HepG2 (cell line): ENCODE data around the gene ATOSB. TPM values are rescaled to one million over a fixed set of nuclear protein-coding genes. Genes with fewer than 3 reads are reported as not detected.

Experiments
- ASH2L ChIP-seq: fragments of 300-600, 200-600 bp; sonication (generic); IDR thresholded peaks from 2 replicates; pipeline ENCODE4 v1.7.0; 2017; ENCODE audit warnings: low read depth, mild to moderate bottlenecking, moderate library complexity, mixed read lengths, low read length; ENCODE audit not compliant: insufficient read length
- ATAD3A ChIP-seq: sonication (generic); formaldehyde crosslinking; IDR thresholded peaks from 2 replicates; pipeline ENCODE4 v1.4.0; 2020; ENCODE audit warnings: missing genetic modification reagents
- DR1 ChIP-seq: sonication (generic); formaldehyde crosslinking; IDR thresholded peaks from 2 replicates; pipeline ENCODE4 v1.8.0; 2021; ENCODE audit warnings: mild to moderate bottlenecking, missing genetic modification reagents, inconsistent platforms
- E2F2 ChIP-seq: sonication (generic); formaldehyde crosslinking; IDR thresholded peaks from 2 replicates; pipeline ENCODE4 v1.4.0; 2020; ENCODE audit warnings: missing genetic modification reagents, borderline replicate concordance
- HES4 ChIP-seq: sonication (generic); formaldehyde crosslinking; IDR thresholded peaks from 2 replicates; pipeline ENCODE4 v1.9.0; 2021; ENCODE audit warnings: mild to moderate bottlenecking, missing genetic modification reagents, borderline replicate concordance
- HMGXB4 ChIP-seq, 2 experiments: sonication (generic) in 1 of 2; formaldehyde crosslinking in 1 of 2; IDR thresholded peaks; 2 replicates each; pipeline versions ENCODE4 v1.4.0 to v1.6.1; 2018 to 2020; ENCODE audit warnings: missing genetic modification reagents in 2 of 2, borderline replicate concordance in 1 of 2, low read depth in 1 of 2, mild to moderate bottlenecking in 1 of 2, missing biosample characterization in 1 of 2
- HNRNPL ChIP-seq: fragments of 200-400 bp; formaldehyde crosslinking; IDR thresholded peaks from 2 replicates; pipeline ENCODE4 v1.6.1; 2017; ENCODE audit warnings: mild to moderate bottlenecking, low read depth, low read length
- HNRNPUL1 ChIP-seq: fragments of 200-400 bp; formaldehyde crosslinking; IDR thresholded peaks from 2 replicates; pipeline ENCODE4 v1.6.1; 2017; ENCODE audit warnings: low read depth, mild to moderate bottlenecking, low read length, moderate library complexity
- MXD4 ChIP-seq: IDR thresholded peaks from 2 replicates; pipeline ENCODE4 v1.6.1; 2016; ENCODE audit warnings: mild to moderate bottlenecking, missing biosample characterization, missing genetic modification reagents
- POLR2G ChIP-seq: fragments of 200-400 bp; formaldehyde crosslinking; IDR thresholded peaks from 2 replicates; pipeline ENCODE4 v1.6.1; 2018; ENCODE audit warnings: mild to moderate bottlenecking, low read depth, low read length, moderate library complexity
- PTBP1 ChIP-seq: fragments of 200-400 bp; formaldehyde crosslinking; IDR thresholded peaks from 2 replicates; pipeline ENCODE4 v1.6.1; 2018; ENCODE audit warnings: low read length, low read depth; ENCODE audit not compliant: poor library complexity, severe bottlenecking
- REPIN1 ChIP-seq: sonication (generic); formaldehyde crosslinking; IDR thresholded peaks from 2 replicates; pipeline ENCODE4 v1.8.0; 2022; ENCODE audit warnings: missing genetic modification reagents, low read depth, mild to moderate bottlenecking, borderline replicate concordance
- REXO4 ChIP-seq: sonication (generic); formaldehyde crosslinking; IDR thresholded peaks from 2 replicates; pipeline ENCODE4 v1.8.0; 2022; ENCODE audit warnings: missing genetic modification reagents, mild to moderate bottlenecking, borderline replicate concordance
- SP5 ChIP-seq: IDR thresholded peaks from 2 replicates; pipeline ENCODE4 v1.6.1; 2016; ENCODE audit warnings: low read depth, borderline replicate concordance
- TAF1 ChIP-seq: sonication (generic); formaldehyde crosslinking; IDR thresholded peaks from 2 replicates; pipeline ENCODE4 v1.4.0; 2020; ENCODE audit warnings: missing genetic modification reagents
- TAF15 ChIP-seq: fragments of 200-400 bp; formaldehyde crosslinking; IDR thresholded peaks from one replicate; pipeline ENCODE4 v1.6.1; 2018; ENCODE audit warnings: mild to moderate bottlenecking, low read depth, low read length; ENCODE audit not compliant: poor library complexity, severe bottlenecking
- TCF7 ChIP-seq: sonication (generic); IDR thresholded peaks from 2 replicates; pipeline ENCODE4 v1.6.1; 2016; ENCODE audit warnings: antibody characterized with exemption, low read depth
- TOE1 ChIP-seq: sonication (generic); formaldehyde crosslinking; IDR thresholded peaks from 2 replicates; pipeline ENCODE4 v1.4.0; 2020; ENCODE audit warnings: mild to moderate bottlenecking, missing genetic modification reagents
- ZBTB14 ChIP-seq: sonication (generic); formaldehyde crosslinking; IDR thresholded peaks from 2 replicates; pipeline ENCODE4 v1.4.0; 2020; ENCODE audit warnings: missing genetic modification reagents
- ZFP37 ChIP-seq: sonication (generic); formaldehyde crosslinking; IDR thresholded peaks from 2 replicates; pipeline ENCODE4 v1.4.0; 2020; ENCODE audit warnings: missing genetic modification reagents, borderline replicate concordance
- ZNF260 ChIP-seq: sonication (generic); formaldehyde crosslinking; IDR thresholded peaks from 2 replicates; pipeline ENCODE4 v1.4.0; 2020; ENCODE audit warnings: missing genetic modification reagents, low read depth, mild to moderate bottlenecking, borderline replicate concordance
- ZNF383 ChIP-seq: sonication (generic); formaldehyde crosslinking; IDR thresholded peaks from 2 replicates; pipeline ENCODE4 v1.4.0; 2020; ENCODE audit warnings: missing genetic modification reagents, mild to moderate bottlenecking, borderline replicate concordance
- ZNF496 ChIP-seq: sonication (generic); formaldehyde crosslinking; IDR thresholded peaks from 2 replicates; pipeline ENCODE4 v1.8.1; 2023; ENCODE audit warnings: mild to moderate bottlenecking, moderate library complexity, missing genetic modification reagents; ENCODE audit not compliant: insufficient replicate concordance
- ZNF549 ChIP-seq: sonication (generic); formaldehyde crosslinking; IDR thresholded peaks from 2 replicates; pipeline ENCODE4 v1.5.0; 2020; ENCODE audit warnings: missing genetic modification reagents
- ZNF605 ChIP-seq: sonication (generic); formaldehyde crosslinking; IDR thresholded peaks from 2 replicates; pipeline ENCODE4 v1.8.0; 2022; ENCODE audit warnings: mild to moderate bottlenecking, missing genetic modification reagents
- ZNF619 ChIP-seq: sonication (generic); formaldehyde crosslinking; IDR thresholded peaks from 2 replicates; pipeline ENCODE4 v1.4.0; 2020; ENCODE audit warnings: mild to moderate bottlenecking, missing genetic modification reagents
- polyA plus RNA-seq, 8 experiments: library from polyadenylated mRNA; depleted of rRNA in 3 of 8; stranded (reverse) in 7 of 8; unstranded in 1 of 8; fragments of >200 nt; fragmentation: Illumina TruSeq in 4 of 8; extraction: Trizol in 4 of 8; gene quantifications; 2 replicates each; pipeline versions ENCODE4 v1.2.1 to v1.2.3, GENCODE V29; 2011 to 2016; ENCODE audit warnings: low read depth in 4 of 8, missing spikeins in 1 of 8, mixed read lengths in 1 of 8; ENCODE audit not compliant: insufficient read depth in 1 of 8
- total RNA-seq, 5 experiments: library from RNA; depleted of rRNA; stranded (reverse); fragments of >200 nt; fragmentation: Illumina TruSeq; extraction: Trizol; gene quantifications; 2 replicates each; pipeline ENCODE4 v1.2.3, GENCODE V29; 2016; ENCODE audit warnings: low read depth in 1 of 5

The ATOSB gene
- total and polyA plus RNA-seq, 2 of the 13 experiments (the other 11 are each of a cell fraction or from before 2014, with no cell fraction given) = 1.9 to 6.4 TPM

- peak; percentile 7 to 78; a peak in 3 of 4 replicates for TF ChIP-seq HMGXB4 (CRISPR knock-in tag; IDR thresholded peaks at IDR 0.05; ENCODE audit: borderline replicate concordance in 1 of 2, low read depth in 1 of 2)
- no peak for TF ChIP-seq ZNF383
- no peak for TF ChIP-seq TCF7
- TF ChIP-seq SP5 = no peak; the same call in 1 of the 2 replicates
- no peak; the same call in 1 of the 2 replicates for TF ChIP-seq HNRNPL
- no peak for TF ChIP-seq TOE1 (CRISPR knock-in tag)
- no peak for TF ChIP-seq PTBP1
- TF ChIP-seq HES4 (CRISPR knock-in tag) = no peak; the same call in 1 of the 2 replicates
- 0 out of 2 replicates have a peak, but pooled peaks have one; percentile 25 for TF ChIP-seq MXD4 (CRISPR knock-in tag)
- 0 out of 2 replicates have a peak, but pooled peaks have one; percentile 38 for TF ChIP-seq ZNF549 (CRISPR knock-in tag)
- no peak for TF ChIP-seq ATAD3A (CRISPR knock-in tag)
- TF ChIP-seq ASH2L = peak; percentile 68
- peak; percentile 80 for TF ChIP-seq ZBTB14 (CRISPR knock-in tag)
- no peak for TF ChIP-seq TAF15
- peak; percentile 48; the same call in 1 of the 2 replicates for TF ChIP-seq DR1
- peak; percentile 35; the same call in 1 of the 2 replicates for TF ChIP-seq ZNF605
- TF ChIP-seq ZNF619 = no peak
- no peak for TF ChIP-seq ZNF496 (CRISPR knock-in tag)
- TF ChIP-seq POLR2G = peak; percentile 93
- no peak for TF ChIP-seq ZNF260
- no peak for TF ChIP-seq REPIN1 (CRISPR knock-in tag)
- peak; percentile 84 for TF ChIP-seq TAF1 (CRISPR knock-in tag)
- TF ChIP-seq REXO4 (CRISPR knock-in tag) = no peak
- 0 out of 2 replicates have a peak, but pooled peaks have one; percentile 53 for TF ChIP-seq E2F2 (CRISPR knock-in tag)
- no peak for TF ChIP-seq ZFP37 (CRISPR knock-in tag)
- TF ChIP-seq HNRNPUL1 = no peak
Measured at GRCh38 chr9:35072461-35073278, 43.0 kb downstream of the ATOSB start, which contains the start of gene VCP (continued).
